ENCODE measurements around the gene PPFIA4.

Gene PPFIA4

DNA sequence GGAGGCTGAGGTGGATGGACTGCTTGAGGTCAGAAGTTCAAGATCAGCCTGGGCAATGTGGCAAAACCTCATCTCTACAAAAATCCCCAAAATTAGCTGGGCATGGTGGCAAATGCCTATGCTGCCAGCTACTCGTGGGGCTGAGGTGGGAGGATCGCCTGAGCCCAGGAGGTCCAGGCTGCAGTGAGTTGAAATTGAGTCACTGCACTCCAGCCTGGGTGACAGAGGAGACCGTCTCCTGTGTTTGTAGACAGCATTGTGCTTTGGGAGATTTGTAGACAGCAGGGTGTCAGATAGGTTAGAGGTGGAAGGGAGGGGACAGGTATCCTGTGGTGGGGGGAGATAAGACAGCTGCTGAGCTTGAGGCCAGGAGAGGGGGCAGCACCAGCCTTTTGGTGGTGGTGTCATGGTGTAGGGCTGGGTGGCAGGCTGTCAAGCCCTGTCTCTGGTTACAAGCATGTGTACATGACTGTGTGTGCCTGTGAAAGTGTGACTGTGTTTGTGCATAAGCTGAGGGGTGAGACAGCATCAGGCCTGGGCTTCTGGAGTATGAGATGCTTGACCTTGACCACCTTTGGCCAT lies 15.2 kb downstream of the PPFIA4 start:
- DNase-seq: no peak

DNA sequence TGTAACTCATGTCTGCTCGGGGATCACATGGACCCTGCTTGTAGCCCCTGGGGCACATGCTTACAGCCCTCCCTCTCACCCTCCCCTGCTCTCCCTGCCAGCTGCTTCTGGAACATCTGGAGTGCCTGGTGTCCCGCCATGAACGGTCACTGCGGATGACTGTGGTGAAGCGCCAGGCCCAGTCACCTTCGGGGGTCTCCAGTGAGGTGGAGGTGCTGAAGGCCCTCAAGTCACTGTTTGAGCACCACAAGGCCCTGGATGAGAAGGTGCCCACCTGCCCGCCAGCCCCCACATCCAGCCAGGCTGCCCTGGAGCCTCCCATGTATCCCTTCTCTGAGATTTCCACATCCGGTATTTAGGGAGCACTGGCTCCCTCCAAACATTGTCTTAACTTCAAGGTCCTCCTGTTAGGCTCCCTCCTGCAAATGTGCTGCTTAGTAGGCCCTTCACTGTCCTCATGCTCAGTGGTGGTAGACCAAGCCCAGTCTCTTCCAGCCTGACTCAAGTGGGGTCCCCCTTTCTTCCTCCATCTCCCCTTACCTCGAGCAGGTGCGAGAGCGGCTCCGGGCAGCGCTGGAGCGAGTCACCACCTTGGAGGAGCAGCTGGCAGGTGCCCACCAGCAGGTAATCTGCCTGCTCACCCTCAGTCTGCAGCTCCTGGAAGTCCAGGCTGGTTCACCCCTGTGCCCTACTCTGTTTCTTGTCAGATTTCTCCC lies 17.7 kb downstream of the PPFIA4 start:
- DNase-seq: no peak

DNA sequence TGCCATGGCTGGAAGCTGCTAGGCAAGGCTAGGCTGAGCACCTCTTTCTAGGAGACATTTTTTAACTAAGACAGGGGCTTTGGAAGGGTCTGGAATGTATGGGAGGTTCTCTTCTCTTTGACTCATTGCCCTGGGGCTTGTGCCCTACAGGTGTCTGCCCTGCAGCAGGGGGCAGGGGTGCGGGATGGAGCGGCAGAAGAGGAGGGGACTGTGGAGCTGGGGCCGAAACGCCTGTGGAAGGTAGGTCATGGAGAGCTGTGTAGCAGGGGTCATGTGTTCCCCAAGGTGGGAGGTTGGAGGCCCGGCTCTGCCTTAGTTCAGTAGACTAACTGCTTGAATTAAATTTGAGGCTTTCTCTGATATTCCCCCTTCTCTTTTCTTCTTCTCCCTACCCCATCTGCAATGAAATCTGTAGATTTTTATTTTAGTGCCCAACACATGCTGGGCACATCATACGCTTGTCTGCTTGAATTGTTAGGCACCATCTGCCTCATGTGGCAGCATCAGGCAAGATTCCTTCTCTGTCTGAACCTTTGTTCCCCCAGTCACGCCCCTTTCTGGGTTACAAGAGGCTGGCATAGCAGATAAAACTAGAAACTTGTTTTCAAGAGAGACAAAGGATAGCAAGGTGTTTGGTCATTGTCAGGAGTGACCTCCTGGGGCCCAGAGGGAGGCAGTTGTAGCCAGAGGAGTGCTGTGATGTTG lies 18.4 kb downstream of the PPFIA4 start:
- DNase-seq: no peak

DNA sequence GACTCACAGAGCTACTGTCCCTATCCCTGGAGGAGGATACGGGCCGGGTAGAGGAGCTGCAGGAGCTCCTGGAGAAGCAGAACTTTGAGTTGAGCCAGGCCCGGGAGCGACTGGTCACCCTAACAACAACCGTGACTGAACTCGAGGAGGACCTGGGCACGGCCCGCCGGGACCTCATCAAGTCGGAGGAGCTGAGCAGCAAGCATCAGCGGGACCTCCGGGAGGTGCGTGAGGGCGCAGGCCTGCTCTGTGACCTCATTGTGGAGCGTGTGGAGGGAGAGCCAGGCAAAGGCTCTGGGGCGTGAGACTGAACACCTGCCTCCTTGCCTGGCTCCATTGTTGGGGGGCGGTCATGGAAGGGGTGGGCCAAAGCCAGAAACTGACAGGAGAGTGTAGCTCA lies 19.0 kb downstream of the PPFIA4 start:
- no peak for DNase-seq

DNA sequence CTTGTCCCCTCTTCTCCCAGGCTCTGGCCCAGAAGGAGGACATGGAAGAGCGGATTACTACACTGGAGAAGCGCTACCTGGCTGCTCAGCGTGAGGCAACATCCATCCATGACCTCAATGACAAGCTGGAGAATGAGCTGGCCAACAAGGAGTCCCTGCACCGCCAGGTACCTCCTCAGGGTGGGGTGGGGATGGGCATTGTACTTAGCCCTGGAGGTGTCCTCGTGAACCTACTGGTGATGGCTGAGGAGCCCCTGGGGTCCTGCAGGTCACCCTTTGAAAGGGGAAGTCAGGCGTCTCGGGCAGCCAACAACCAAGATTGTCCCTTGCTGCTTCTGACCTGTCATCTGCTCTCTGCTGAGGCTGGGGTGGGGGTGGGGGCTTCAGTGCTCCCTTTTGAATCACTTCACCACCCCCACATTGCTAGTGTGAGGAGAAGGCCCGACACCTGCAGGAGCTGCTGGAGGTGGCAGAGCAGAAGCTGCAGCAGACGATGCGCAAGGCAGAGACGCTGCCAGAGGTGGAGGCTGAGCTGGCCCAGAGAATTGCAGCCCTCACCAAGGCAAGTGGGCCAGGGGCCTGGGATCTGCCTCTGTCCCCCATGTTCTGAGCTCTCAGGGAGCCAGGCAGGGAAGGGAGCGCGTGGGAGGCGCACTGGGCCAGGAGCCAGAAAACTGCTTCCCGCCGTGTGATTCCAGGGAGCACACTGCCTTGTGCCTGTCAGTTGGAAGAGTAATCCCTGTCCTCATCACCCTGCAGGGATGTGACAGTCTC lies 19.7 kb downstream of the PPFIA4 start:
- DNase-seq: peak; percentile 34

DNA sequence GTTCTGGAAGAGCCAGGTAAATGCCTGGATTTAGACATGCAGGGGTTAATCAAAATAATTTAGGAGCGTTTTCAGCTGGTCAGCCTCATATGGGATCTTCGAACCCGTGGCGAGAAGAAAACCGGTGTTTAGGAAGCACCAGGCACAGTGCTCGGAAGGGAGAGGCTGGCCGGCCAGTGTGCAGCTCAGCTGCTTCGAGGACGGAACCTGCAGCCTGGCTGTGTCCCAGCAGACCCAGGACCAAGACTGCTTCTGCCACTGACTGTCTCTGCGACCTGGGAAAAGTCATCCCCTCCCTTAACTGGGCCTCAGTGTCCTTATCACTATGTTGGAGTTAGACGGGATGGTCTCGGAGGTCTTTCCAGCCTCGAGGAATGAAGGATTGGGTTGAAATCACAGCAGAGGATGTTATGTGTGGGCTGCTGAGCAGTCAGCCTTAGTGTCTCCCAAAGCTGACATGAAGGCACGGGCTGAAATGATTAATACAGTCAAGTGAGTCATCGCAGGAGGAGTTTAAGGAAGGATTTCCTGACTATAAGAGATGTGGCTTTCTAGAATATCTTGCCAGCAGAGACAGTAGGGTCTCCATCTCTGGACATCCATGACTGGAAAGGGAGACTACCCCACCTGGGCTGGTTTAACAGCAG lies 20.8 kb downstream of the PPFIA4 start:
- DNase-seq: peak; percentile 83

DNA sequence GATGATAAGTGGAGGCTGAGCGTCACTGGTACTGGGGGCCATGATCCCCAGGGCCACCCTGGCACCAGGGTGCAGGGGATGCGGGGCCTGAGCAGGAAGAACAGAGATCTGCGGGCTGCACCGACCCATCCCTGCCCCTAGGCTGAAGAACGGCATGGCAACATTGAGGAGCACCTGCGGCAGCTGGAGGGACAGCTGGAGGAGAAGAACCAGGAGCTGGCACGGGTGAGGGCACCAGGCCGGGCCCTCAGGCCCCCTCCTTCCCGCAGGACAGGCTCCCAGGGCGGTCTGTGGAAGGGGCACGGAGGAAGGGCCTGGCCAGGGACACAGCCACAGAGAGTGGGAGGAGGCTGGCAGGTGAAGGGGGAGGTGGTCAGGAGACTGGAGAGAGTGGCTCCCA lies 21.8 kb downstream of the PPFIA4 start:
- no peak for DNase-seq

DNA sequence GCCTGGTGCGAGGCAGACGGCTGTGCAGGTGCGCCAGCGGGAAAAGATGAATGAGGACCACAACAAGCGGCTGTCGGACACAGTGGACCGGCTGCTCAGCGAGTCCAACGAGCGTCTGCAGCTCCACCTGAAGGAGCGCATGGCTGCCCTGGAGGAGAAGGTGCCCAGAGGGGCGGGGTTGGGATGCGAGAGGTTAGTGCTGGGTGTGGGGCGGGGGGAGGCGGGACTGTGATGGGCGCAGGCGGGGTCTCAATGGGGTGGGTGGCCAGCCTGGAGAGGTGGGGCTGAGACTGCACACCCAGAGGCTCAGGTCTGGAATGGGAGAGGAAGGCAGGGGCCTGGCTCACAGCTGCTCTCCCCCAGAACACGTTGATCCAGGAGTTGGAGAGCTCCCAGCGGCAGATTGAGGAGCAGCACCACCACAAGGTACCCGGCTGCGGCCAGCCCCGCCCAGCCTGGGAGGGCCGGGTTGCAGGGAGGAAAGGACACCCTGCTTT lies 22.3 kb downstream of the PPFIA4 start:
- no peak for DNase-seq

DNA sequence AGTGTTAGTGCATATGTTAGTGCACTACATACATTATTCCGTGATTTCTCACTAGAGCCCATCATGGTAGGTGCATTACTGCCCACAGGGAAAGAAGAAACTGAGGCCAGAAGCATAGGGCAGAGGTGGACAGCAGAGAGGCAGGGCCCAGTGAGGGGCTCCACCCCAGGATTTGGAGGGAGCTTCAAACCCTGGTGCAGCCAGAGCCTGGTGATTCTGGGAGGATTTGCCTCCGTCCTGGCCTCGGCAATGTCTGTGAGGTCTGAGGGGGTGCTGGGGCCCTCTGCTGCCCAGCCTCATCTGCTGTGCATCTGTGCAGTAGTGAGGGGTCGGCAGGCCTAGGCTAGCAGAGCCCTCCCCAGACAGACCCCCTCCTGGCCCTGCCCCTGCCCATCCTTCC lies 22.8 kb downstream of the PPFIA4 start:
- DNase-seq: no peak

DNA sequence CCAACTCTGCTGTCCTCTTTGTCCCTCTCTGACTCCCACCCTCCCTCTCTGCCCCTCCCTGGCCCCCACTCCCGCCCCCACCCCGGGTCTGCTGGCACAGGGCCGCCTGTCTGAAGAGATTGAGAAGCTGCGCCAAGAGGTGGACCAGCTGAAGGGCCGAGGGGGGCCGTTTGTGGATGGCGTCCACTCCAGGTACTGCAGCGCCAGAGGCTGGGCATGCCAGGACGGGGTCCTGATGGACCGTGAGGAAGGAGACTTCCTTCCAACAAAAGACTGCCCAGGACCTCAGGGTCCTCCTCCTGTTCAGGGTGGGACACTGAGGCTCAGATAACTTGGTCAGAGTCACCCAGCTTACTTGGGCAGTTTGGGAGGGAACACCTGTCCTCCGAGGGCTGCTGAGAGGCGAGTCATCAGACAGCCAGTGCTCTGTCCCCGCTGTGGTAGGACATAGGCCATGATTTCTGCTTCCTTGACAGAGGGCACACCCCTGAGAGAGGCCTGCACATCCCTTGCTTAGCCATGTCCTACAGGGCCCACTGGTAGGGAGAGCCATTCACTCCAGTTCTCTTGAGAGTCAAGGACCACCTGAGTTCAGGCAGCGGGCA lies 23.4 kb downstream of the PPFIA4 start:
- DNase-seq: no peak

DNA sequence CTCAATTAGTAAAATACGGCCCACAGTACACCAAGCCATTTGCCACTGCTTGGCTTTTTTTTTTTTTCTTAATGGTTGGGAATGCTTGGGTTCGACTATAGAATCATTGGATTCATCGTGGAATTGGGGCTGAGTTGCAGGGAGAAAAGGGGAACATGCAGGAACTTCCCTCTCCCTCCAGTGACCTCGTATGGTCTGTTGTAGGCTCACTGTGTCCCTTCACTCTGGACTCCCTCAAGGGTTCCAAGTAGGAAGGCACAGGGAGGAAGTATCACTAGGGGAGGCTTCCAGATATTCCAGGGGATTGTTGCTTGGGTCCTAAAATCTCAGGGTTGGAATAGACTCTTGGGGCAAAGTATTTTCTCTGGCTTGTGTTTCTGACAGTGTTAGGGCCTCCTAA lies 24.5 kb downstream of the PPFIA4 start:
- no peak for DNase-seq

DNA sequence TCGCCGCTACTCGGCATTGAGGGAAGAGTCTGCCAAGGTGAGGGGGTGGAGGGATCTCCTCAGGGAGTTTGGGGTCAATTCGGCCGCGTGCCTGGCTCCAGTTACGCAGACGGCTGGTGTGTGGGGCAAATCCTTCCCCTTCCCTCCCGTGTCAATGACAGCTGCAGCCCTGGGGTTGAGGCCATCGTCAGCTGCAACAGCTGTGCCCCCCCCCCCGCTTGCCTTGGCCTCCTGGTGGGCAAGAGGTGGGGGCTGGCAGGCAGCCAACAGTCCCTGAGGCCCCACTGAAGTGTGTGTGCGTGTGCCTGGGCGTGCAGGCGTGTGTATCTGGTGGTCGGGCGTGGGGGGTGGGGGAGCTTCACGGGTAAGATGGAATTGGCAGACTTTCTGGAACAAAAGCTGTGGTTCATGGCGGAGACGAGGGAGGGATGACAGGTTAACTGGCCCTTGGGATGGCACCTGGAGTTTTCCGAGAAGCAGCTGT lies 25.6 kb downstream of the PPFIA4 start:
- no peak for DNase-seq

DNA sequence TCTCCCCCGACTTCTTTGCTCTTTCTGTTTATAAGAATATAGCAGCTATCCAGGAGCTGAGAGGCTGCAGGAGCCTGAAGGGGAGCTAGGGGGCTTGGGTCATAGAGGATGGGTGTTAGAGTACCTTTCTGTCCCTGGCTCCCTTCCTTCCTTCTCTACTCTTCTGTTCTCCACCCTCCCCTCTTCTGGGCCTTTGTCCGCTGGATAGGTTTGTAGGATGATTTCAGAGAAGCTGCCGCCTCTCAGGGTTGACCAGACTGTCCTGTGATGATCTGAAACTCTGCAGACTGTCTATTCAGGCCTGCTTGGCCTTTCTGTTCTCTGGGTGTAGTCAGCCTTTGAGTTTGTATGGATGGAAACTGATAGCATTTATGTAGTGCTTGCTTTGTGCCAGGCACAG lies 26.3 kb downstream of the PPFIA4 start:
- no peak for DNase-seq

DNA sequence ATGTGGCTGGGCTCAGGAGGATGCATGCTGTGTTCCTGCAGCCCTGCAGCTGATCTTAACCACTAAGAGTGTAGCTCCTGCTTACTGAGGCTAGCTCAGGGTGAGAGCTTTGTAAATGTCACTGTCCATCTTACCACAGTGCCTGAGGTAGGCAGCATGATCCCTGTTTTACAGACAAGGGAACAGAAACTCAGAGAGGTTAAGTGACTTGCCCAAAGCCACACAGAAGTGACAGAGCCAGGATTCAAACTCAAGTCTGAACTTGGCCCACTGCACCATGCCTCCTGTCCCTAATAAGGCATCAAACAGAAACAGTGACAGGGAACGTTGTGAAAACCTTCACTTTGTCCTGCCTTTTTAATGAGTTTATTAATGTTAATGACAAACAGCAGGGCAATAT lies 27.9 kb downstream of the PPFIA4 start:
- no peak for DNase-seq

DNA sequence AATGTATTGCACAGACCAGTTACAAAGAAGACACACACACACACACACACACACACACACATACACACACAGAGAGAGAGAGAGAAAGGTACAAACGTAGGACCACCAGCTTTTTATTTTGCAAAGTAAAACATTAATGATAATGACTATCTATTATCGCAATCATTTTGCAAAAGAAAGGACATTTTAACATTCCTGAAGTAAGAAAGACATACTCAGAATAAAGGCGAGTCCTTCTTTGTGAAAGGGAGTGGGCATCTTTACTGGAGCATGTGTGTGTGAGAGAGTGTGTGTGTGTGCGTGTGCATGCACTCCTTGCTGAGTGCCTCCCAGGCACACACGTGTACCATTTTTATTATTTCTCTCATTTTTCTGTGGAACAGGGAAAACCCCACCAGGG lies 28.4 kb downstream of the PPFIA4 start:
- DNase-seq: no peak

DNA sequence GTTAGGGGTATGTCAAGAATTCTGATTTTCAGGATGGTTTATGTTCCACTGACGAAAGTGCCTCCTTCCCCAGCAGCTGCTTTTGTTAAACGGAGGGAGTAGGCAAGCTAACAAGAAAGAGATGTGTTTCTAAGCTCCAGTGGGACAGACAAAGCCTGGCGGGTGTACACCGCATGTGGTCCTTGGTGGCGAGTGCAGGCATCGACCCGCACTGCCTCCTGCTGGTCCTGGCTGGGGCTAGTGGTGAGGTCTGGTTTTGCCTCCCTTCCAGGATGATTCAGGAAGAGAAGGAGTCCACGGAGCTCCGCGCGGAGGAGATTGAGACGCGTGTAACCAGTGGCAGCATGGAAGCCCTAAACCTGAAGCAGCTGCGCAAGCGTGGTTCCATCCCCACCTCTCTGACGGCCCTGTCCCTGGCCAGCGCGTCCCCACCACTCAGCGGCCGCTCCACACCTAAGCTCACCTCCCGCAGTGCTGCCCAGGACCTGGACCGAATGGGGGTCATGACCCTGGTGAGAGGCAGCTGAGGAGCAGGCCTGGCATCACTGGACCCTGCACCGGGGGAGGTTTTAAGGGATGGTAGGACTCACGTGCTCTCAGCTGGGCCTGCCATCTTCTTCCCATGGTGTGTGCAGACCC lies 29.0 kb downstream of the PPFIA4 start:
- DNase-seq: no peak

DNA sequence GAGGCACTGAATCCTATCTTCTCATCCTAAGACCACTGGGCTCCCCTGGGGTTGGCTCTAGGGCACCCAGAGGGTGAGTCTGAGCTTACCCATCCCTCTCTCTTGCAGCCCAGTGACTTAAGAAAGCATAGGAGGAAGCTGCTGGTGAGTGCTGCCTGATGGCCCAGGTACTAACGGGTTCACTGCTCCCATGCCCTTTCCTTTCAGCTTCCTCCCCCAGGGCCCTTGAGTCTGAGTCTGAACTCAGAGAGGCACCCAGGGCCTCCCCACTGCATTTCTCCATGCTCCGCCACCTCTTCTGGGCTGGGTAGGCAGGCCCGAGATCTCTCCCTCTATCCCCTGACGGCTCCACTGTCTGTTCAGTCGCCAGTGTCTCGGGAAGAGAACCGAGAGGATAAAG lies 29.7 kb downstream of the PPFIA4 start:
- no peak for DNase-seq

DNA sequence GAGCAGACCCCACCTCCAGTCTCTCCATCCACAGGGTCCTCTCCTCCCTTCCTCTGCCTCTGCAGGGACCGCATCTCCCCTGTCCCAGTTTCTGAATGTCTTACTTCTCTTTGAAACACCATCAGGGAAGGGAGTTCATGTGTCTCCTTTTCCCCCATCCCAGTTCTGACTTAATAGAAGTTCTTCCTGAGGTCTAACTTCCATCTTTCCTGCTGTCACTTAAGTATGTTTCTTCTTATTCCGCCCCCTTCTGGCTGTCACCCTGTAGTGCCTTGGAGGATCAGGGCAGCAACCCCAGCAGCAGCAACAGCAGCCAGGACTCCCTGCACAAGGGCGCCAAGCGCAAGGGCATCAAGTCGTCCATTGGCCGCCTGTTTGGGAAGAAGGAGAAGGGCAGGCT lies 30.2 kb downstream of the PPFIA4 start:
- DNase-seq: no peak

DNA sequence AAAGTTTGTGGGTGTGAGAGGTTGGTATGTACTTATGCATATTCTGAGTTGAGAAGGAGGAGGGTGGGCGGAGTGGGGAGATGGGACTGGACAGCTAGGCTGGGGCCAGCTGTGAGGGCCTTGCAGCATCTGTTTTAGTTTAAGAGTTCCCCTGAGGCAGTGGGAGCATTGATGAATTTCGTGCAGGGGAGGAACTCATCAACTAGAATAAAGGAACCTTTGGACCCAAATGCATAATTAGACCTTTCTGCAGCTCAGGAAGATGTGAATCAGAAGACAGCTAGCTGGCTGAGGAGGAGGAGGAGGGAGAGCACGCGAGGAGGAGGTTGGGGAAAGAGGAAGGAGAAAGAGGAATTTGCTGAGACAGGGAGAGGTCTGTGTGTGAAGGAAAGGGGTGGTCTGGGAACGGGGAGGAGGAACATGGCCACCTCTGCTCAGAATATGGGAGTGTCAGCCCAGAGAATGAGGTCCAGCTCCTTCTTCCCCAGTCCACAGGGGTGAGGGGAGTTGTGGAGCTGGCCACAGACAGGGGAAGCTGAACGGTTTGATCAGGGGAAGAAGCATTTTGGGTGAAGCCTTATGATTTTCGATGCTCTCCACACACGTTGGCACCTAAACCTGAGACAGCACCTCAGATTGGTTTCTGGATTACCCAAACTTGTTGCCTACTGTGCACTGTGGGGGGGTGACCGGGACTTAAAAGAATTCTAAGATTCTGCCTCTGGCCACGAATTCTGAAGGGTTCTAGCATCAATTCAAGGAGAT lies 31.8 kb downstream of the PPFIA4 start:
- DNase-seq: peak; percentile 57

DNA sequence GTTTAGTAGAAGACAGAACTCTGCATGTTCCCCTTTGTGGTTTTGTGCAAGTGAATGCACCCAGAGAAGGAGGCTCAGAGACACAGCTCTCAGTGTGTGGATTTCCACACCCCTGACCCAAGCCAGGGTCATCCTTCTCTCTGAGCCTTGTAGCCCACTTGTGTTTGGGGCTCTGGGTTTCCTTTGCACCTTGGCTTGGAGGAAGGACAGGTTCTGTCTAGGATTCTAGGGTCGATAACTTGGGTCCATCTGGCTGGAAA lies 32.3 kb downstream of the PPFIA4 start:
- no peak for DNase-seq

DNA sequence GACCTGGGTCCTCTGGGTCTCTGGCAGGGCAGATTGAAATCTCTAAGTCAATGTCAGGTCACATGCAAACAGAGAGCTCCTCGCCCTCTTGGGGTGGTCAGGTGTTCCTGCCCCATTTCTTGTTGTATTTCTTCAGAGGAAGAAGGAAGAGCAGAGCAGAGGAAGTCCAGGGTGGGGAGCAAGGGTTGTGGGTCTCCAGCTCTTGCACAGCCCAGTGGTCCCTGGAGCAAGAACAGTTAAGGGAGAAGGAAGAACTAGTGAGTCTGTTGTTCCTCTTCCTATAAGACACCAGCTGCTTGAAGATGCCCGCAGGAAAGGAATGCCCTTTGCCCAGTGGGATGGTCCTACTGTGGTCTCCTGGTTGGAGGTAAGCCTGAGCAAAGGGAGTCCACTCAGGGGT lies 33.2 kb downstream of the PPFIA4 start:
- DNase-seq: no peak

Measured in fibroblast of skin of right quadriceps (primary cell).